Astrocyte of the spinal cord (primary cell): ENCODE results near the gene RBMS1.

Source experiments
- DNase-seq: peaks from one replicate; pipeline ENCODE4 v3.0.0; 2011; ENCODE audit warnings: low read depth, low spot score
- H3K4me3 ChIP-seq: 2 replicates; pipeline ENCODE4 v1.5.1; 2011; ENCODE audit warnings: low read depth, mild to moderate bottlenecking, low read length, moderate library complexity
- in situ Hi-C: cut with HindIII; loops from 2 replicates; pipeline ENCODE4 v1.10.0; 2017; ENCODE audit warnings: low sequenced_read_pairs
- TF ChIP-seq, protein P1 (sequence below): IDR thresholded peaks from 2 replicates; pipeline ENCODE4 v1.5.1; 2012; ENCODE audit warnings: low read depth, mild to moderate bottlenecking, low read length, inconsistent platforms

RBMS1 gene

DNA sequence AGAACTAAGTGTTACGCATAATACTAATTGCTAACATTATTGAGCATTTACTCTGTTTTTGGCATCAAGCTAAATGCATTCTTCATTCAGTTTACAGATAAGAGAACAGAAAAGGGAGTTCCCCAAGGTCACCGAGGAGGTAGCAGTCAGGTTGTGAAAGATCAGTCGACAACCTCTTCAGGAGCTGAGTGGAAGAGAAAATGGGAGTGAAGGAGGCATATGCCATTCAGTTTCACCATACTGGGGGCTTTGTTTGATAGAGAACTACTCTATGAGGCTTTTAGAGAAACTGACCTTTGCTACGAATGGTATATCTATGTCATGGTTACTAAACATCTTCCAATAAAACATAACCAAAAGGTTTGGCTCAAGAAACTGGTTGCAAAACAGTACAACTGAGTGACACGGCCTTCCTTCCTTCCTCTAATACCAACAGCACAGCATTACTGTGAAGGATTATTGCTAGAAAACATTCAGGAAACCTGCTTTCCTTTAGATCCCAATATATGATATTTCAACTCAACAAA is 112.1 kb downstream of the RBMS1 start:
- no peak for DNase-seq
- H3K4me3 ChIP-seq = no peak overlapping the region
- TF ChIP-seq, protein P1, sequence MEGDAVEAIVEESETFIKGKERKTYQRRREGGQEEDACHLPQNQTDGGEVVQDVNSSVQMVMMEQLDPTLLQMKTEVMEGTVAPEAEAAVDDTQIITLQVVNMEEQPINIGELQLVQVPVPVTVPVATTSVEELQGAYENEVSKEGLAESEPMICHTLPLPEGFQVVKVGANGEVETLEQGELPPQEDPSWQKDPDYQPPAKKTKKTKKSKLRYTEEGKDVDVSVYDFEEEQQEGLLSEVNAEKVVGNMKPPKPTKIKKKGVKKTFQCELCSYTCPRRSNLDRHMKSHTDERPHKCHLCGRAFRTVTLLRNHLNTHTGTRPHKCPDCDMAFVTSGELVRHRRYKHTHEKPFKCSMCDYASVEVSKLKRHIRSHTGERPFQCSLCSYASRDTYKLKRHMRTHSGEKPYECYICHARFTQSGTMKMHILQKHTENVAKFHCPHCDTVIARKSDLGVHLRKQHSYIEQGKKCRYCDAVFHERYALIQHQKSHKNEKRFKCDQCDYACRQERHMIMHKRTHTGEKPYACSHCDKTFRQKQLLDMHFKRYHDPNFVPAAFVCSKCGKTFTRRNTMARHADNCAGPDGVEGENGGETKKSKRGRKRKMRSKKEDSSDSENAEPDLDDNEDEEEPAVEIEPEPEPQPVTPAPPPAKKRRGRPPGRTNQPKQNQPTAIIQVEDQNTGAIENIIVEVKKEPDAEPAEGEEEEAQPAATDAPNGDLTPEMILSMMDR = no peak
- in situ Hi-C loops = no loop called here

DNA sequence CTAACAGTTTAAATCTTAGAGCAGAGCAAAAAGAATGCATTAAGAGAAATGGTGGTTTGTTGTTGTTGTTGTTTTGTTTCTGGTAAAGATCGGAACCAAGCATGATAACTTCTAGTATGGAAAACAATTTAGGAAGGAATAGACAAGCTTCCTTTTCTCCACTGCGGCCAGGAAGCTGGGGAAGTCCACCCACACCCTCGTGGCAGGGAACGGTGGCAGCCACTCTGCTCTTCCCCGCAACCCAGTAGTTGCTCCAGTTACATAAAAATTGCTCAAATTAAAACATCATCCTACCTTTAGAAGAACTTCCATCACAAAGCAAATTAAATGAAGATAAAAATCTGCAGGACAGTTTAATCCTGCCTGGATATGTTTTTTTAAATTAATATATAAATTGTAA is 113.0 kb downstream of the RBMS1 start:
- TF ChIP-seq, protein P1 = no peak
- H3K4me3 ChIP-seq = no peak overlapping the region
- DNase-seq = no peak
- in situ Hi-C loops = no loop called here

DNA sequence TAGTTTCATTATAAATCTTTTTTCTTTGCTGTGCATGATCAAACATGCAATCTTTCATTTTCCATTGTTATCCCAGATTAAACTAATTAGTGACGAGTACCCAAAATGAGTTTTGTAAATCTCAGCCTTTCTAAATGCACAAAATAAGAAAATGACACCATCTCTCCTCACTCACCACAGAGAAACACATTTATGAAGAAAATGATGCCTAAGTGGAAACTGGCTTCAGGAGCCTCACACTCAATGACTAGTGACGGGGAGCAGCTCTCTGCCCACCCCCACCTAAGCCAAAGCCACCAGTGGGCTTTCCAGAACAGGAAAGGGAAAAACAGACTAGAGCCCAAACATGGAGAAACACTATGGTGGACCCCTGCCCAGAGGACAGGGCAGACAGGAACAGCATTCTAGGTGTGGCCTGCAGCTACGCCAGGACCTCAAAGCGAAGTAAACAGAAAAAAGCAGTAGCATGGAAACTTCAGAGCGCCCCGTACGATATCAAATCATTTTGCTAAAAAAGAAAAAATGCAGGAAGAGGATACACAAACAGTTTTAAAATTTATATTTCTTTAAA is 113.5 kb downstream of the RBMS1 start:
- TF ChIP-seq, protein P1 = no peak
- H3K4me3 ChIP-seq = no peak overlapping the region
- in situ Hi-C loops = no loop called here
- no peak for DNase-seq

DNA sequence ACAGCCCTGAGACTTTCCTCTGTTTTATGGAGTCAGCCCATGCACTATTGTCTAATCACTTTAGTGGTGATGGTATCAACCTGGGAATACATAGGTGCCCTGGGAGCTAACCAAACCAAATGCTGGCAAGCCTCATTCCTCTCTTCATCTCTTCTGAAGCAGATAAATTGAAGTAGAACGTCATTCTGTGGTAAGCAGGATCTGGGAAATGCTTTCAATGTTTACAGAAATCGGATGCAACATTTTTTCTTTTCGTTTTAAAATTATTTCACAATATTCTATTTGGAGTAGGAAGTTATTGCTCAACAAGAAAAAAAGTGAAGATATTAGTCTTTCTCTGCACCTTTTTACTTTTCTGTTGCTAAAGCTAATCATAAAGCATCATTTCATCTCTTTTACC is 114.2 kb downstream of the RBMS1 start:
- DNase-seq = peak; percentile 65
- TF ChIP-seq, protein P1 = no peak
- in situ Hi-C loops = no loop called here
- H3K4me3 ChIP-seq = no peak overlapping the region

DNA sequence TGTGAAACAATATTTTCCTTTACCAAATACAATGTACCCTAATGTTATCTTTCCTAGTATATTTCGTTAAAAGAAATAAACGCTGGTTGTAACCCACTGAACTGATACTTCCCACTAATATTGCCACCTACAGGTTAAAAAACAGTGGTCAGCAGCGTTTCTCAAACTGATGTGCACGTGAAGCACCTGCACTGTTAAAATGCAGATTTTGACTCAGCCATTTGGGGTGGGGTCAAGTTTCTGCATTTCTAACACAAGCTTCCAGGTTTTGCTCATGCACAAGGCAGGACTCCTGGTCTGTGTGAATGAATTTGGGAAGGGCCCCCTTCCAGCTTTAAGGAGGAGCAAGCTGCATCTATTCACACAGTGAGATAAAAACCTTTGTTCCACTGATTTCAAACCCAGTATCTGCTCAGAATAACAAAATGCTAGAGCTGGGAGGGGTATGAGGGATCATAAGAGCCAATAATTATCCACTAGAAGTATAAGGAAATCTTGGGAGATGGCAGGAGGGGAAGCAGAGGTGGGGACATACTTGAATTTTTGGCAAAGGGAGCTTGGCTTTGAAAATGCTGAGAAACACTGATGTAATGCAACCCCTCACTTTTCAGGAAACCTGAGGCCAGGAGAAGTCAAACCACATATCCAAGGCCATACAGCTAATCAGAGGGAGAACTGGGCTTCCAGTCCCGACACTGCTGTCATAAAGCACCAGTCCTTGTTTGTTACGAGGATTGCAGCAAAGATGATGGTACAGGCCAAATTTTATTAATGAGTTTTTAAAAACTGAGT is 116.2 kb downstream of the RBMS1 start:
- TF ChIP-seq, protein P1 = peak; percentile 27
- DNase-seq = no peak
- in situ Hi-C loops = no loop called here
- no peak overlapping the region for H3K4me3 ChIP-seq

DNA sequence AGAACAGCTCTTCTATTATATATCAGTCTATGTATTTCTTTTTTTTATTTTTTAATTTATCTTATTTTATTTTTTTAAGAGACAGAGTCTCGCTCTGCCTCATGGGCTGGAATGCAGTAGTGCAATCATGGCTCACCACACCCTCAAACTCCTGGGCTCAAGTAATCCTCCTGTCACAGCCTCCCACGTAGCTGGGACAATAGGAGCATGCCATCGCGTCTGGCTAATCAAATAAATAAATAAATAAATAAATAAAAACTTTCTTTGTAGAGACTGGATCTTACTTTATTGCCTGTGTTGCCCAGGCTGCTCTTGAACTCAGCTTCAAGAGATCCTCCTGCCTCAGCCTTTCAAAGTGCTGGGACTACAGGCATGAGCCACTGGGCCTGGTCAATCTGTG is 117.0 kb downstream of the RBMS1 start:
- in situ Hi-C loops = no loop called here
- no peak overlapping the region for H3K4me3 ChIP-seq
- DNase-seq = peak; percentile 41
- TF ChIP-seq, protein P1 = no peak
